ENCODE results near the gene TTLL9.
"Not testable (repeated sequence)": the region's sequence is repeated elsewhere in the genome, so short reads cannot be mapped to it uniquely, and the experiment has no call there.

The TTLL9 gene

GRCh38 chr20:31920275-31920855 lies 49.9 kb downstream of the TTLL9 start:
- no peak overlapping the region for H3K4me2 ChIP-seq
- H2AFZ ChIP-seq (ENCODE audit: low read depth) = no peak overlapping the region
- no peaks in the 10 kb centered on the region for H3K4me1 ChIP-seq (ENCODE audit: low read depth, poor library complexity, severe bottlenecking)
- H3K27me3 ChIP-seq (ENCODE audit: insufficient read depth, low read depth) = no peaks in the 10 kb centered on the region; the same call in 1 of the 2 replicates
- no peaks in the 10 kb centered on the region for H4K20me1 ChIP-seq (ENCODE audit: insufficient read depth)
- no peak overlapping the region for H3K4me3 ChIP-seq (IDR thresholded peaks at IDR 0.05; ENCODE audit: insufficient read depth, low read depth, low read length)
- H3K36me3 ChIP-seq (ENCODE audit: insufficient read depth) = no peaks in the 10 kb centered on the region
- no peaks in the 10 kb centered on the region for H3K79me2 ChIP-seq (ENCODE audit: insufficient read depth, low read depth)
- TF ChIP-seq, protein P1, sequence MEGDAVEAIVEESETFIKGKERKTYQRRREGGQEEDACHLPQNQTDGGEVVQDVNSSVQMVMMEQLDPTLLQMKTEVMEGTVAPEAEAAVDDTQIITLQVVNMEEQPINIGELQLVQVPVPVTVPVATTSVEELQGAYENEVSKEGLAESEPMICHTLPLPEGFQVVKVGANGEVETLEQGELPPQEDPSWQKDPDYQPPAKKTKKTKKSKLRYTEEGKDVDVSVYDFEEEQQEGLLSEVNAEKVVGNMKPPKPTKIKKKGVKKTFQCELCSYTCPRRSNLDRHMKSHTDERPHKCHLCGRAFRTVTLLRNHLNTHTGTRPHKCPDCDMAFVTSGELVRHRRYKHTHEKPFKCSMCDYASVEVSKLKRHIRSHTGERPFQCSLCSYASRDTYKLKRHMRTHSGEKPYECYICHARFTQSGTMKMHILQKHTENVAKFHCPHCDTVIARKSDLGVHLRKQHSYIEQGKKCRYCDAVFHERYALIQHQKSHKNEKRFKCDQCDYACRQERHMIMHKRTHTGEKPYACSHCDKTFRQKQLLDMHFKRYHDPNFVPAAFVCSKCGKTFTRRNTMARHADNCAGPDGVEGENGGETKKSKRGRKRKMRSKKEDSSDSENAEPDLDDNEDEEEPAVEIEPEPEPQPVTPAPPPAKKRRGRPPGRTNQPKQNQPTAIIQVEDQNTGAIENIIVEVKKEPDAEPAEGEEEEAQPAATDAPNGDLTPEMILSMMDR (conservative IDR thresholded peaks at IDR 0.05; ENCODE audit: low read depth, low read length) = no peak
- H3K27ac ChIP-seq = no peak overlapping the region
- no peak overlapping the region for H3K9ac ChIP-seq

- H3K4me2 ChIP-seq; H3K27me3 ChIP-seq (ENCODE audit: insufficient read depth, low read depth); H4K20me1 ChIP-seq (ENCODE audit: insufficient read depth); H3K4me1 ChIP-seq (ENCODE audit: low read depth, poor library complexity, severe bottlenecking); H3K9ac ChIP-seq; H2AFZ ChIP-seq (ENCODE audit: low read depth); H3K36me3 ChIP-seq (ENCODE audit: insufficient read depth); H3K79me2 ChIP-seq (ENCODE audit: insufficient read depth, low read depth); H3K4me3 ChIP-seq (IDR thresholded peaks at IDR 0.05; ENCODE audit: insufficient read depth, low read depth, low read length); H3K27ac ChIP-seq: not testable (repeated sequence)
Observed at GRCh38 chr20:31921480-31921879, 51.0 kb downstream of the TTLL9 start.

GRCh38 chr20:31922181-31922580 lies 51.7 kb downstream of the TTLL9 start:
- Histone ChIP-seq H3K4me2 (no peak overlapping the region), H3K36me3 (ENCODE audit: insufficient read depth) (no peaks in the 10 kb centered on the region), H3K27me3 (ENCODE audit: insufficient read depth, low read depth) (peaks cover 10% of the 10 kb centered on the region; the same call in 1 of the 2 replicates), H3K4me3 (IDR thresholded peaks at IDR 0.05; ENCODE audit: insufficient read depth, low read depth, low read length) (no peak overlapping the region), H3K79me2 (ENCODE audit: insufficient read depth, low read depth) (no peaks in the 10 kb centered on the region), H3K27ac (no peak overlapping the region), H2AFZ (ENCODE audit: low read depth) (no peak overlapping the region), H3K9ac (no peak overlapping the region), H4K20me1 (ENCODE audit: insufficient read depth) (no peaks in the 10 kb centered on the region), H3K4me1 (ENCODE audit: low read depth, poor library complexity, severe bottlenecking) (no peaks in the 10 kb centered on the region)
- TF ChIP-seq, protein P1 (conservative IDR thresholded peaks at IDR 0.05; ENCODE audit: low read depth, low read length) = no peak

DNA sequence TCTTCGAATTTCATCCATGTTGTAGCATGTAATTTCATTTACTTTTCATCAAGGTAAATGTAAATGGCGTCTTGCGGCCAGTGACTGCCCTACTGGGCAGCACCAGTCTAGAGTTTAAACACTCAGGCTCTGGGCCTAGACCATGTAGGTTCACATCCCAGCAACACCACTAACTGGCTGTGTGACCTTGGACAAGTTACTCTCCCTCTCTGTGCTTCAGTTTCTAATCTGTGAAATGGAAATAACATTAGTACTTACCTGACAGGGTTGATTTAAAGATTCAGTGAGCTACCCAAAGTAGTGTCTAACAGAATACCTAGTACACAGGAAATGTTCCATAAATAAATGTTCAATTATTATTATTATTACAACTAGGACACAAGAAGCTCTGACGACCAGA lies 52.2 kb downstream of the TTLL9 start:
- Histone ChIP-seq H3K27ac (no peak overlapping the region), H3K36me3 (ENCODE audit: insufficient read depth) (no peaks in the 10 kb centered on the region), H3K27me3 (ENCODE audit: insufficient read depth, low read depth) (peaks cover 10% of the 10 kb centered on the region; the same call in 1 of the 2 replicates), H3K4me3 (IDR thresholded peaks at IDR 0.05; ENCODE audit: insufficient read depth, low read depth, low read length) (no peak overlapping the region), H3K4me1 (ENCODE audit: low read depth, poor library complexity, severe bottlenecking) (no peaks in the 10 kb centered on the region), H2AFZ (ENCODE audit: low read depth) (no peak overlapping the region), H3K4me2 (no peak overlapping the region), H3K79me2 (ENCODE audit: insufficient read depth, low read depth) (no peaks in the 10 kb centered on the region), H3K9ac (no peak overlapping the region), H4K20me1 (ENCODE audit: insufficient read depth) (no peaks in the 10 kb centered on the region)
- TF ChIP-seq, protein P1 (conservative IDR thresholded peaks at IDR 0.05; ENCODE audit: low read depth, low read length) = no peak

Data from KMS-11 (cell line).